Common myeloid progenitor, CD34-positive (primary cell): ENCODE results near the gene MAVS.

ENCODE experiments used
- CTCF ChIA-PET: fragments of 350-600 bp; sonication (Branson Sonifier 250); formaldehyde crosslinking; loops from one replicate; lab custom pipeline; 2021; ENCODE audit warnings: antibody characterized with exemption; lab: Charles Lee
- POLR2A ChIA-PET: fragments of 350-600 bp; sonication (Branson Sonifier 250); formaldehyde crosslinking; loops from one replicate; lab custom pipeline; 2021; ENCODE audit warnings: antibody characterized with exemption; lab: Charles Lee
- DNase-seq, 3 donors: peaks; one replicate each; pipeline versions ENCODE4 v3.0.0 to v3.0.0-alpha.2; 2013
- H3K27ac ChIP-seq, 2 experiments: 1 replicate in 1 of 2; 2 replicates in 1 of 2; pipeline ENCODE4 v1.7.0; 2013; ENCODE audit warnings: inconsistent platforms in 2 of 2, low read length in 2 of 2, mild to moderate bottlenecking in 2 of 2, low read depth in 1 of 2, moderate library complexity in 1 of 2; ENCODE audit not compliant: severe bottlenecking in 2 of 2, insufficient read depth in 1 of 2, poor library complexity in 1 of 2
- H3K27me3 ChIP-seq, 5 experiments: replicated peaks in 2 of 5; 1 replicate in 3 of 5; 2 replicates in 2 of 5; pipeline versions ENCODE4 v1.6.1 to v1.7.0; 2013; ENCODE audit warnings: low read length in 4 of 5, mild to moderate bottlenecking in 2 of 5, moderate library complexity in 2 of 5, inconsistent platforms in 1 of 5; ENCODE audit not compliant: insufficient read depth in 5 of 5, control insufficient read depth in 4 of 5
- H3K36me3 ChIP-seq, 4 experiments: 1 replicate in 2 of 4; 2 replicates in 2 of 4; pipeline versions ENCODE4 v1.6.1 to v1.7.0; 2013; ENCODE audit warnings: low read length in 3 of 4, control low read depth in 1 of 4, mild to moderate bottlenecking in 1 of 4; ENCODE audit not compliant: control insufficient read depth in 4 of 4, insufficient read depth in 4 of 4
- H3K4me1 ChIP-seq, 4 experiments: 1 replicate in 3 of 4; 2 replicates in 1 of 4; pipeline versions ENCODE4 v1.6.1 to v1.7.1; 2013; ENCODE audit warnings: low read length in 3 of 4, mild to moderate bottlenecking in 3 of 4, control low read depth in 1 of 4, inconsistent platforms in 1 of 4, moderate library complexity in 1 of 4; ENCODE audit not compliant: control insufficient read depth in 4 of 4, insufficient read depth in 4 of 4; ENCODE audit errors: control extremely low read depth in 1 of 4
- H3K4me3 ChIP-seq, 7 experiments: 1 replicate in 4 of 7; 2 replicates in 3 of 7; pipeline versions ENCODE4 v1.5.1 to v1.7.0; 2013; ENCODE audit warnings: mild to moderate bottlenecking in 7 of 7, low read length in 6 of 7, moderate library complexity in 6 of 7, inconsistent platforms in 2 of 7, low read depth in 2 of 7, control low read depth in 1 of 7; ENCODE audit not compliant: insufficient read depth in 4 of 7, control insufficient read depth in 1 of 7; ENCODE audit errors: extremely low read depth in 1 of 7
- H3K9me3 ChIP-seq, 5 experiments: 1 replicate in 4 of 5; 2 replicates in 1 of 5; pipeline versions ENCODE4 v1.6.1 to v1.7.1; 2013; ENCODE audit warnings: low read length in 4 of 5, mild to moderate bottlenecking in 2 of 5, inconsistent platforms in 1 of 5, low read depth in 1 of 5, moderate library complexity in 1 of 5; ENCODE audit not compliant: control insufficient read depth in 4 of 5, insufficient read depth in 2 of 5; ENCODE audit errors: control extremely low read depth in 1 of 5
- WGBS: methylation state at CpG from one replicate; pipeline ENCODE4 v1.1.5; 2013; ENCODE audit not compliant: insufficient coverage; 5-methylcytosine and 5-hydroxymethylcytosine counted together

The MAVS gene

DNA sequence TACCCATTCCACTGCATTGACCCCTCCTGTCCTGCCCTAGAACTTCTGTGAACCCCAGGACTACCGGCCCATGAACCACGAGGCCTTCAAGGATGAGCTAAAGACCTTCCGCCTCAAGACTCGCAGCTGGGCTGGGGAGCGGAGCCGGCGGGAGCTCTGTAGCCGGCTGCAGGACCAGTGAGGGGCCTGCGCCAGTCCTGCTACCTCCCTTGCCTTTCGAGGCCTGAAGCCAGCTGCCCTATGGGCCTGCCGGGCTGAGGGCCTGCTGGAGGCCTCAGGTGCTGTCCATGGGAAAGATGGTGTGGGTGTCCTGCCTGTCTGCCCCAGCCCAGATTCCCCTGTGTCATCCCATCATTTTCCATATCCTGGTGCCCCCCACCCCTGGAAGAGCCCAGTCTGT, 41.9 kb upstream of the MAVS start:
- DNase-seq, result no peak
- H3K4me1 ChIP-seq, result peaks cover 0 to 24% (median 20%) of the 10 kb centered on the region in 4 experiments
- 98% methylated on average over 11 of the region's 11 CpGs for WGBS
- POLR2A ChIA-PET, result no interaction called here
- no peak overlapping the region for H3K4me3 ChIP-seq
- no peaks in the 10 kb centered on the region for H3K9me3 ChIP-seq
- CTCF ChIA-PET, result interaction anchor here (1.0 to 1.1 kb wide), 2 partner anchors 9 to 18 kb away, joined by 3 to 6 read pairs; partner anchors contain the start of genes CDC25B and CENPB
- H3K27me3 ChIP-seq, result no peaks in the 10 kb centered on the region
- H3K27ac ChIP-seq, result no peak overlapping the region
- H3K36me3 ChIP-seq, result peaks cover 0 to 65% (median 32%) of the 10 kb centered on the region in 4 experiments

GRCh38 chr20:3808544-3808943, 38.1 kb upstream of the MAVS start:
- no peak overlapping the region for H3K27ac ChIP-seq
- H3K9me3 ChIP-seq, result no peaks in the 10 kb centered on the region
- WGBS, result 100% methylated on average over 2 of the region's 3 CpGs
- ChIA-PET POLR2A (no interaction called here), CTCF (interaction anchor here (1.0 kb wide), 1 partner anchor 29 kb away, joined by 3 read pairs; no protein-coding TSS in a partner anchor)
- H3K27me3 ChIP-seq, result no peaks in the 10 kb centered on the region
- peaks cover 0 to 27% (median 13%) of the 10 kb centered on the region in 4 experiments for H3K36me3 ChIP-seq
- H3K4me1 ChIP-seq, result peaks cover 7 to 50% (median 39%) of the 10 kb centered on the region in 4 experiments
- no peak for DNase-seq
- no peak overlapping the region for H3K4me3 ChIP-seq

DNA sequence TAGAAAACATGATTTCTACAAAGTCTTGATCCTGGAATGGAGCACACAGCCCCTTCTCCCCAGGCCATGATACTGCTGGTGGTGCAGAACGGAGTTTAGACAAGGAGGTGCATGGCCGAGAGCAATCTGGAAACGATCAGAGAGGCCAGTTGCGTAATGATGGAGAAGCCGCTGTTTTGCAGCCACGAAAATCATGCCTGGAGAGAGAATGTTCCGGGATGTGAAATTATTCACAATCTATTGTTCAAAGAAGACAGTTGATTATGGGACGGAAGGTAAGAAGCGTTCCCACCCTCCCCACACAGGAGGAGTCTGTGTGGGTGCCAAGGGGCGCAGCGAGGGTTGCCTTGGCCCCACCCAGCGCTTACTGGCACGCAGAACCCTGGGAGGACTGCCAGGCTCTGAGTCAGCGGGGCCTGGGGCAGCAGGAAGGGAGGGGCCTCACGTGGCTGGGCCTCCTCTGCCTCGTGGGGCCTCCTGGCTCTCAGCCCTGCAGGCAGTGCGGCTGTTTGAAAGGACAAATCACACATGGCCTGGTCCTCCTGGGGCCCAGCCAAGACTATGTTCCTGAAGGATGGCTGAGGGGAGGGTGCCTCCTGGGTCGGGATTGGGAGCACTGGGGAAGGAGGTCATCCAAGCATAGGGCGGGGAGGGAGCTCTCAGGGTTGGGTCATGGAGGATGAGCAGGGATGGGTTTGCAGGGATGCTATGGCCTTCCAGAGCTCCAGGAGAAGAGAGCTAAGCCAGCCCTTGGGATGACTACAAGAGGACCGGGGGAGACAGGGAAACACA, 35.0 kb upstream of the MAVS start:
- 8% methylated on average over 17 of the region's 20 CpGs for WGBS
- H3K36me3 ChIP-seq, result no peaks in the 10 kb centered on the region
- POLR2A ChIA-PET, result interaction anchor here (0.6 kb wide), 1 partner anchor 14 kb away, joined by 7 read pairs; no protein-coding TSS in a partner anchor
- no peaks in the 10 kb centered on the region for H3K27me3 ChIP-seq
- H3K27ac ChIP-seq, result peak overlapping the region; percentile 41 to 81
- peaks cover 7 to 49% (median 40%) of the 10 kb centered on the region in 4 experiments for H3K4me1 ChIP-seq
- peak; percentile 92 to 97 (median 96) for DNase-seq
- CTCF ChIA-PET, result interaction anchor here (0.8 to 1.7 kb wide), 3 partner anchors 9 to 25 kb away, joined by 4 to 5 read pairs (median 4); partner anchors contain the start of gene AP5S1
- H3K9me3 ChIP-seq, result no peaks in the 10 kb centered on the region
- H3K4me3 ChIP-seq, result peak overlapping the region in 6 of 7 experiments; percentile 40 to 77 (median 50)

GRCh38 chr20:3812259-3812681, 34.4 kb upstream of the MAVS start:
- WGBS, result 100% methylated on average over 3 of the region's 9 CpGs
- POLR2A ChIA-PET, result no interaction called here
- H3K36me3 ChIP-seq, result no peaks in the 10 kb centered on the region
- H3K27ac ChIP-seq, result peak overlapping the region in 1 of 2 experiments; percentile 81
- no peak for DNase-seq
- CTCF ChIA-PET, result interaction anchor here (0.8 to 12.9 kb wide), 3 partner anchors 8 to 25 kb away, joined by 4 to 127 read pairs (median 5); partner anchors contain the start of genes AP5S1 and CENPB
- no peak overlapping the region for H3K4me3 ChIP-seq
- H3K4me1 ChIP-seq, result peaks cover 7 to 44% (median 34%) of the 10 kb centered on the region in 4 experiments
- H3K27me3 ChIP-seq, result no peaks in the 10 kb centered on the region
- no peaks in the 10 kb centered on the region for H3K9me3 ChIP-seq

GRCh38 chr20:3812975-3813847, 33.4 kb upstream of the MAVS start:
- 92% methylated on average over 5 of the region's 8 CpGs for WGBS
- Histone ChIP-seq H3K9me3 (no peaks in the 10 kb centered on the region), H3K27me3 (no peaks in the 10 kb centered on the region), H3K27ac (peak overlapping the region in 1 of 2 experiments; percentile 5), H3K4me3 (no peak overlapping the region), H3K4me1 (peaks cover 7 to 37% (median 25%) of the 10 kb centered on the region in 4 experiments), H3K36me3 (no peaks in the 10 kb centered on the region)
- ChIA-PET CTCF (interaction anchor here (1.0 to 12.9 kb wide), 5 partner anchors 12 to 97 kb away, joined by 3 to 127 read pairs (median 5); partner anchors contain the start of genes ADISSP and CENPB), POLR2A (interaction anchor here (0.6 kb wide), 1 partner anchor 75 kb away, joined by 5 read pairs; no protein-coding TSS in a partner anchor)
- DNase-seq, result no peak

GRCh38 chr20:3813848-3814581, 32.6 kb upstream of the MAVS start:
- Histone ChIP-seq H3K27ac (no peak overlapping the region), H3K4me3 (no peak overlapping the region), H3K9me3 (no peaks in the 10 kb centered on the region), H3K36me3 (no peaks in the 10 kb centered on the region), H3K4me1 (peaks cover 7 to 41% (median 24%) of the 10 kb centered on the region in 4 experiments), H3K27me3 (no peaks in the 10 kb centered on the region)
- no peak for DNase-seq
- WGBS, result 92% methylated on average over 5 of the region's 12 CpGs
- ChIA-PET CTCF (interaction anchor here (0.6 to 12.9 kb wide), 6 partner anchors 11 to 98 kb away, joined by 3 to 127 read pairs (median 4); partner anchors contain the start of genes ADISSP and CENPB), POLR2A (interaction anchor here (0.6 kb wide), 1 partner anchor 75 kb away, joined by 5 read pairs; no protein-coding TSS in a partner anchor)
